Measurements from ENCODE around the gene TIMM9.
A peak's percentile ranks its signal among the peaks of the same experiment; 100 is the strongest.

TIMM9 gene

DNA sequence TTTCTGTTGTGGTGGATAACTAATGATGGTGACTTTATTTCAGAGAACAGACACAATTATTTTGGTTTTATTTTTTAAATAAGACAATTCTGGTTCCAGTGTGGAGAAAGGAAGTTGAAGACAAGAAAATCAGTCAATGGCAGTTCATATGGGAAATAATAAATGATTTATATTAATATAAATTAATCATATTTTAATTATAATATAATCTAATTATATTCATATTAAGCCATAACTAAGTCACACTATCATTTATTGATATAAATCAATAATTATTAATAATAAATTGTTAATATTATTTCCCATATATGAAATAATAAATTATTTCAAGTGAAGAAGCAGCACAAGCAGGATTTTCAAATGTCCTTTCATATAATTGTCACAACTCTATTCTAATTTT is 28.8 kb downstream of the TIMM9 start:
- H3F3A ChIP-seq (ENCODE audit: control insufficient read depth, insufficient read depth): peaks cover 16% of the 10 kb centered on the region; the same call in 1 of the 2 replicates
- no peaks in the 10 kb centered on the region for H4K20me1 ChIP-seq (ENCODE audit: control insufficient read depth, insufficient read depth, low read depth, low read length)
- no peaks in the 10 kb centered on the region for H3K36me3 ChIP-seq (ENCODE audit: control insufficient read depth, low read length)
- H3K79me2 ChIP-seq (ENCODE audit: control insufficient read depth, low read length): no peaks in the 10 kb centered on the region
- TF ChIP-seq EZH2phosphoT487 (IDR thresholded peaks at IDR 0.05; ENCODE audit: borderline replicate concordance, low read length): no peak
- TF ChIP-seq, protein P1, sequence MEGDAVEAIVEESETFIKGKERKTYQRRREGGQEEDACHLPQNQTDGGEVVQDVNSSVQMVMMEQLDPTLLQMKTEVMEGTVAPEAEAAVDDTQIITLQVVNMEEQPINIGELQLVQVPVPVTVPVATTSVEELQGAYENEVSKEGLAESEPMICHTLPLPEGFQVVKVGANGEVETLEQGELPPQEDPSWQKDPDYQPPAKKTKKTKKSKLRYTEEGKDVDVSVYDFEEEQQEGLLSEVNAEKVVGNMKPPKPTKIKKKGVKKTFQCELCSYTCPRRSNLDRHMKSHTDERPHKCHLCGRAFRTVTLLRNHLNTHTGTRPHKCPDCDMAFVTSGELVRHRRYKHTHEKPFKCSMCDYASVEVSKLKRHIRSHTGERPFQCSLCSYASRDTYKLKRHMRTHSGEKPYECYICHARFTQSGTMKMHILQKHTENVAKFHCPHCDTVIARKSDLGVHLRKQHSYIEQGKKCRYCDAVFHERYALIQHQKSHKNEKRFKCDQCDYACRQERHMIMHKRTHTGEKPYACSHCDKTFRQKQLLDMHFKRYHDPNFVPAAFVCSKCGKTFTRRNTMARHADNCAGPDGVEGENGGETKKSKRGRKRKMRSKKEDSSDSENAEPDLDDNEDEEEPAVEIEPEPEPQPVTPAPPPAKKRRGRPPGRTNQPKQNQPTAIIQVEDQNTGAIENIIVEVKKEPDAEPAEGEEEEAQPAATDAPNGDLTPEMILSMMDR (IDR thresholded peaks at IDR 0.05; ENCODE audit: low read depth, low read length, poor library complexity, severe bottlenecking): no peak
- H3K4me1 ChIP-seq (ENCODE audit: control insufficient read depth, low read length): peaks cover 15% of the 10 kb centered on the region
- no peaks in the 10 kb centered on the region for H3K9me2 ChIP-seq (replicated peaks; ENCODE audit: control insufficient read depth, low read length)
- no peak overlapping the region for H3K27ac ChIP-seq (ENCODE audit: low read depth, low read length)
- no peak overlapping the region for H3K4me2 ChIP-seq (ENCODE audit: low read length)
- H3K4me3 ChIP-seq (ENCODE audit: low read length): no peak overlapping the region
- H3K9me3 ChIP-seq (ENCODE audit: control insufficient read depth, insufficient read depth, low read length): no peaks in the 10 kb centered on the region
- no peaks in the 10 kb centered on the region for H3K27me3 ChIP-seq (ENCODE audit: control insufficient read depth, low read length)

DNA sequence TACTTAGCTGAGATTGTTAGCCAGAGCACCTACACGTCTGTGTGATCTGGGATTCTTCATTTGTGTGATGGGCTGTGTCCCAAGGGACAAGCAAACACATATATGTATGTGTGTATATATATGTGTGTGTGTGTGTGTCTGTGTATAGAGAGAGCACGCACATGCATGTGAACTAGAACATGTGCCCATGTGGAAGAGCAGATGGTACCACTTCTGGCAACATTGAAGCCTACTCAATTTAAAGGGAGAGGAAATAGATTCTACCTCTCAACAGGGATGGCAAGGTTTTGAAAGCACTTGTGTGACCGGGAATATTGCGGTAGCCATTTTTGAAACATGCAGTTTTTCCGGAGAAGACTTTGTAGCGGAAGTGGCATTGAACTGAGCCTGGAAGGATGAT is 30.2 kb downstream of the TIMM9 start:
- Histone ChIP-seq H4K20me1 (ENCODE audit: control insufficient read depth, insufficient read depth, low read depth, low read length) (no peaks in the 10 kb centered on the region), H3K4me1 (ENCODE audit: control insufficient read depth, low read length) (peaks cover 15% of the 10 kb centered on the region), H3K9me2 (replicated peaks; ENCODE audit: control insufficient read depth, low read length) (no peaks in the 10 kb centered on the region), H3K79me2 (ENCODE audit: control insufficient read depth, low read length) (no peaks in the 10 kb centered on the region), H3K27ac (ENCODE audit: low read depth, low read length) (no peak overlapping the region), H3K4me3 (ENCODE audit: low read length) (no peak overlapping the region), H3F3A (ENCODE audit: control insufficient read depth, insufficient read depth) (0 out of 2 replicates have a peak, but pooled peaks cover 9% of the 10 kb centered on the region), H3K36me3 (ENCODE audit: control insufficient read depth, low read length) (no peaks in the 10 kb centered on the region), H3K9me3 (ENCODE audit: control insufficient read depth, insufficient read depth, low read length) (no peaks in the 10 kb centered on the region), H3K27me3 (ENCODE audit: control insufficient read depth, low read length) (no peaks in the 10 kb centered on the region), H3K4me2 (ENCODE audit: low read length) (peak overlapping the region; percentile 75; the same call in 1 of the 2 replicates)
- no peak for TF ChIP-seq EZH2phosphoT487 (IDR thresholded peaks at IDR 0.05; ENCODE audit: borderline replicate concordance, low read length)
- TF ChIP-seq, protein P1 (IDR thresholded peaks at IDR 0.05; ENCODE audit: low read depth, low read length, poor library complexity, severe bottlenecking): no peak

DNA sequence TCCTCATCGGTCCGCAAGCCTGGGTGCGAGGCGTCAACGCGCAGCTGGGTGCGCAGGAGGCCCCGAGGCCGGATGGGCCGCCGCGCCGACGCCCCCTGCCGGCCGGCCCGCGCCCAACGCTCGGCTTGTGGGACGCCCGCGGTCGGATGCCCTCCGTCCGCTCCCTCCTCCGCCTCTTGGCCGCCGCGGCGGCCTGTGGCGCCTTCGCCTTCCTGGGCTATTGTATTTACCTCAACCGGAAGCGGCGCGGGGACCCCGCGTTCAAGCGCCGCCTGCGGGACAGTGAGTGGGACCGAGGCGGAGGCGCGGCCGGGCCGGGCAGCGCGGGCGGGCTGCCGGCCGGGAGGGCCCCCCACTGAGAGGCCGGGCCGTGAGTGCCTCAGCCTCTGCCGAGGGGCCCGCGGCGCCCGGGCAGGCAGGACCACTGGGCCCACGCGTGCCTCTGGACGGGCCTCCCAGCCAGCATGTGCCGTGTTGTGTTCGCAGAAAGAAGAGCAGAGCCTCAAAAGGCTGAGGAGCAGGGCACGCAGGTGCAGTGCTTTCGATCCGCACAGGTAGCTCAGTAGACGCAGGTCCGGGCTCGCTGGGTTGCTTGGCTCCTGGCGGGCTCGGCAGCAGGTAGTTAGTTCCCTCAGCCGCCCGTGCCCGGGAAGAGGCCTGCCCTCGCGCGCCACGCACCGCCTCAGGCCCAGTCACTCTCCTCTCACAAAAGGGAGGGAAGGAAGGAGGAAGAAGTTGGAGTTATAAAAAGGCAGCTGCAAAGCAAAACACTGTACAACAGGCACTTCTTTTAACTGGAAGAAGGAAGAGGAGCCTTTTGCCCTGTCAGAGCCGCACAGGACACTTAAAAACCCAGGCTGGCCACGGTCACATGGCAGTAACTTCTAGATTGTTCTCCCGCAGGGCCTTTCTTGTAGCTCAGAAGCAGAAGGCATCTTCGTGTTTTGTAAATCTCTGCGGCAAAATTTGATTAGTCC is 31.2 kb downstream of the TIMM9 start, which contains the start of gene TOMM20L:
TOMM20L (plus strand) TSS at position 119 of the 977 bp plus-strand sequence; CDS start at position 147, 28 bp downstream.
- Histone ChIP-seq H3F3A (ENCODE audit: control insufficient read depth, insufficient read depth) (0 out of 2 replicates have a peak, but pooled peaks cover 9% of the 10 kb centered on the region), H3K4me2 (ENCODE audit: low read length) (peak within 1 kb of the TSS; percentile 75), H3K79me2 (ENCODE audit: control insufficient read depth, low read length) (no peaks in the 10 kb centered on the region), H3K4me3 (ENCODE audit: low read length) (peak within 1 kb of the TSS; percentile 75), H3K27ac (ENCODE audit: low read depth, low read length) (no peak within 1 kb of the TSS), H3K36me3 (ENCODE audit: control insufficient read depth, low read length) (no peaks in the 10 kb centered on the region), H3K4me1 (ENCODE audit: control insufficient read depth, low read length) (peaks cover 15% of the 10 kb centered on the region), H3K9me3 (ENCODE audit: control insufficient read depth, insufficient read depth, low read length) (no peaks in the 10 kb centered on the region), H4K20me1 (ENCODE audit: control insufficient read depth, insufficient read depth, low read depth, low read length) (no peaks in the 10 kb centered on the region), H3K9me2 (replicated peaks; ENCODE audit: control insufficient read depth, low read length) (no peaks in the 10 kb centered on the region), H3K27me3 (ENCODE audit: control insufficient read depth, low read length) (no peaks in the 10 kb centered on the region)
- TF ChIP-seq EZH2phosphoT487 (IDR thresholded peaks at IDR 0.05; ENCODE audit: borderline replicate concordance, low read length): no peak
- TF ChIP-seq, protein P1 (IDR thresholded peaks at IDR 0.05; ENCODE audit: low read depth, low read length, poor library complexity, severe bottlenecking): peak; percentile 91

Data from DOHH2 (cell line).